Measurements from ENCODE around the gene CTTN. TPM values are rescaled to one million over a fixed set of nuclear protein-coding genes. Genes with fewer than 3 reads are reported as not detected.

CTTN gene
- total RNA-seq, 1 donor from 2014 or later: 227 TPM

DNA sequence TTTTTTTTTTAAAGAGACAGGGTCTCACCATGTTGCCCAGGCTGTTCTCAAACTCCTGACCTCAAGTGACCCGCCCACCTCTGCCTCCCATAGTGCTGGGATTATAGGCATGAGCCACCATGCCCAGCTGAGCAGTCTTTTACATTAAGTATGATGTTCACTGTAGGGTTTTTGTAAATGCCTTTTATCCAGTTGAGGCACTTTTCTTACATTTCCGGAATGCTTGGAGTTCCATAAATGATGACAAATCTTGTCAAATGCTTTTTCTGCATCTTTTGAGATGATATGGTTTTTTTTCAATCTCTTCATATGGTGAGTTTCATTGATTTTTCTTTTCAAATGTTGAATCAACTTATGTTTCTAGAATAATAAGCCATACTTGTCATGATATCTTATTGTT, 29.4 kb upstream of the CTTN start:
- intact Hi-C loops (cut with DNase I): no loop called here
- no peak for DNase-seq (ENCODE audit: extremely low spot score in 2 of 2)
- TF ChIP-seq POLR2AphosphoS5 (IDR thresholded peaks at IDR 0.05; ENCODE audit: insufficient read depth in 1 of 2, low read depth in 1 of 2) (no peak), POLR2A (IDR thresholded peaks at IDR 0.05) (no peak)
- TF ChIP-seq, protein P1, sequence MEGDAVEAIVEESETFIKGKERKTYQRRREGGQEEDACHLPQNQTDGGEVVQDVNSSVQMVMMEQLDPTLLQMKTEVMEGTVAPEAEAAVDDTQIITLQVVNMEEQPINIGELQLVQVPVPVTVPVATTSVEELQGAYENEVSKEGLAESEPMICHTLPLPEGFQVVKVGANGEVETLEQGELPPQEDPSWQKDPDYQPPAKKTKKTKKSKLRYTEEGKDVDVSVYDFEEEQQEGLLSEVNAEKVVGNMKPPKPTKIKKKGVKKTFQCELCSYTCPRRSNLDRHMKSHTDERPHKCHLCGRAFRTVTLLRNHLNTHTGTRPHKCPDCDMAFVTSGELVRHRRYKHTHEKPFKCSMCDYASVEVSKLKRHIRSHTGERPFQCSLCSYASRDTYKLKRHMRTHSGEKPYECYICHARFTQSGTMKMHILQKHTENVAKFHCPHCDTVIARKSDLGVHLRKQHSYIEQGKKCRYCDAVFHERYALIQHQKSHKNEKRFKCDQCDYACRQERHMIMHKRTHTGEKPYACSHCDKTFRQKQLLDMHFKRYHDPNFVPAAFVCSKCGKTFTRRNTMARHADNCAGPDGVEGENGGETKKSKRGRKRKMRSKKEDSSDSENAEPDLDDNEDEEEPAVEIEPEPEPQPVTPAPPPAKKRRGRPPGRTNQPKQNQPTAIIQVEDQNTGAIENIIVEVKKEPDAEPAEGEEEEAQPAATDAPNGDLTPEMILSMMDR (IDR thresholded peaks at IDR 0.05): no peak
- Histone ChIP-seq H3K4me3 (no peak overlapping the region), H3K27me3 (no peaks in the 10 kb centered on the region), H3K36me3 (peaks cover 0 to 27% of the 10 kb centered on the region in 2 donors), H3K4me1 (peaks cover 7% of the 10 kb centered on the region), H3K27ac (no peak overlapping the region), H3K9me3 (no peaks in the 10 kb centered on the region)

DNA sequence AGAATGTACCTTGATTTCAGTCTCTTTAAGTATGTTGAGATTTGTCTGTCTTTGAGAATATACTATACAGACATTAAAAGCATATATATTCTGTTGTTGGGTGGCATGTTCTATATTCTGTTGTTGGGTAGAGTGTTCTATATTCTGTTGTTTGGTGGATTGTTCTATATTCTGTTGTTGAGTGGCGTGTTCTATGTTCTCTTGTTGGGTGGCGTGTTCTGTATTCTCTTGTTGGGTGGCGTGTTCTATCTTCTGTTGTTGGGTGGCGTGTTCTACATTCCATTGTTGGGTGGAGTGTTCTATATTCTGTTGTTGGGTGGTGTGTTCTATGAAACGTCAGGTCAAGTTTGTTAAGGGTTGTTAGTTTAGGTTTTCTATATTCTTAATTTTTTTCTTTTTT, 27.1 kb upstream of the CTTN start:
- intact Hi-C loops (cut with DNase I): no loop called here
- H3K4me3 ChIP-seq: no peak overlapping the region
- no peaks in the 10 kb centered on the region for H3K27me3 ChIP-seq
- peaks cover 0 to 33% of the 10 kb centered on the region in 2 donors for H3K36me3 ChIP-seq
- DNase-seq (ENCODE audit: extremely low spot score in 2 of 2): no peak
- no peak for TF ChIP-seq POLR2AphosphoS5 (IDR thresholded peaks at IDR 0.05; ENCODE audit: insufficient read depth in 1 of 2, low read depth in 1 of 2)
- TF ChIP-seq POLR2A (IDR thresholded peaks at IDR 0.05): no peak
- TF ChIP-seq, protein P1 (IDR thresholded peaks at IDR 0.05): no peak
- H3K9me3 ChIP-seq: no peaks in the 10 kb centered on the region
- H3K27ac ChIP-seq: no peak overlapping the region
- H3K4me1 ChIP-seq: no peaks in the 10 kb centered on the region

DNA sequence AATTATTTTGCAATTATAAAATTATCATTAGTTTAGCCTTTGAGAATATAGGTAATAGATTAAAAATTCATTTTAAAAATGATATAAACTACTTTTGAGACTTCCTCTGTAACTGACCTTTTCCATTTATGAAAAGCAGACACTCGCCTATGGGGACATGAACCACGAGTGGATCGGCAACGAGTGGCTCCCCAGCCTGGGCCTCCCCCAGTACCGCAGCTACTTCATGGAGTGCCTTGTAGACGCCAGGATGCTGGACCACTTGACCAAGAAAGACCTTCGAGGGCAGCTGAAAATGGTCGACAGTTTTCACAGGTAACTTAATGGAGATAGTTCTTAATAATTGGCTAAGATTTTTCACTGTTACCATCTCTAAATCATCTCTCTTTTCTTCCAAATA, 26.3 kb upstream of the CTTN start:
- no peak overlapping the region for H3K4me3 ChIP-seq
- no peak for DNase-seq (ENCODE audit: extremely low spot score in 2 of 2)
- no peaks in the 10 kb centered on the region for H3K9me3 ChIP-seq
- no peaks in the 10 kb centered on the region for H3K27me3 ChIP-seq
- H3K27ac ChIP-seq: no peak overlapping the region
- no peaks in the 10 kb centered on the region for H3K4me1 ChIP-seq
- intact Hi-C loops (cut with DNase I): no loop called here
- peaks cover 0 to 41% of the 10 kb centered on the region in 2 donors for H3K36me3 ChIP-seq
- TF ChIP-seq POLR2A (IDR thresholded peaks at IDR 0.05): no peak
- TF ChIP-seq POLR2AphosphoS5 (IDR thresholded peaks at IDR 0.05; ENCODE audit: insufficient read depth in 1 of 2, low read depth in 1 of 2): no peak
- TF ChIP-seq, protein P1 (IDR thresholded peaks at IDR 0.05): no peak

DNA sequence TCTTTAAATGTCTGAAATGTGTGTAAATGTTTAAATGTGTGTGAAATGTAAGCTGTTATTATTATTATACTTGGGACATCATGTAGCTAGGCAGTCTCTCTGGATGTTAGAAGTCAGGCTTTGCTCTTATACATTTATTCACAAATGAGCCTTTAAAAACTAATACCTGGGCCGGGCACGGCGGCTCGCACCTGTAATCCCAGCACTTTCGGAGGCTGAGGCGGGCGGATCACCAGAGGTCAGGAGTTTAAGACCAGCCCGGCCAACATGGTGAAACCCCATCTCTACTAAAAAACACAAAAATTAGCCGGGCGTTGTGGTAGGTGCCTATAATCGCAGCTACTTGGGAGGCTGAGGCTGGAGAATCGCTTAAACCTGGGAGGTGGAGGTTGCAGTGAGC, 21.7 kb upstream of the CTTN start:
- Histone ChIP-seq H3K36me3 (peaks cover 0 to 60% of the 10 kb centered on the region in 2 donors), H3K27me3 (no peaks in the 10 kb centered on the region), H3K4me1 (peaks cover 8% of the 10 kb centered on the region), H3K9me3 (no peaks in the 10 kb centered on the region), H3K4me3 (no peak overlapping the region), H3K27ac (no peak overlapping the region)
- intact Hi-C loops (cut with DNase I): no loop called here
- no peak for DNase-seq (ENCODE audit: extremely low spot score in 2 of 2)
- no peak for TF ChIP-seq POLR2A (IDR thresholded peaks at IDR 0.05)
- TF ChIP-seq, protein P1 (IDR thresholded peaks at IDR 0.05): no peak
- TF ChIP-seq POLR2AphosphoS5 (IDR thresholded peaks at IDR 0.05; ENCODE audit: insufficient read depth in 1 of 2, low read depth in 1 of 2): no peak

GRCh38 chr11:70377645-70378044, 20.7 kb upstream of the CTTN start:
- no peak for DNase-seq (ENCODE audit: extremely low spot score in 2 of 2)

More at GRCh38 chr11:70377645-70378044, 20.7 kb upstream of the CTTN start:
- Histone ChIP-seq H3K27me3 (no peaks in the 10 kb centered on the region), H3K4me1 (peaks cover 16% of the 10 kb centered on the region), H3K4me3 (no peak overlapping the region), H3K36me3 (peaks cover 0 to 56% of the 10 kb centered on the region in 2 donors), H3K9me3 (no peaks in the 10 kb centered on the region), H3K27ac (peak overlapping the region; percentile 54)
- TF ChIP-seq, protein P1 (IDR thresholded peaks at IDR 0.05): no peak
- TF ChIP-seq POLR2AphosphoS5 (IDR thresholded peaks at IDR 0.05; ENCODE audit: insufficient read depth in 1 of 2, low read depth in 1 of 2) (no peak), POLR2A (IDR thresholded peaks at IDR 0.05) (no peak)
- intact Hi-C loops (cut with DNase I): no loop called here
